Measurements from ENCODE around the gene ZNF629.

GRCh38 chr16:30779596-30779995 lies 7.4 kb downstream of the ZNF629 start:
- TF ChIP-seq, protein P1, sequence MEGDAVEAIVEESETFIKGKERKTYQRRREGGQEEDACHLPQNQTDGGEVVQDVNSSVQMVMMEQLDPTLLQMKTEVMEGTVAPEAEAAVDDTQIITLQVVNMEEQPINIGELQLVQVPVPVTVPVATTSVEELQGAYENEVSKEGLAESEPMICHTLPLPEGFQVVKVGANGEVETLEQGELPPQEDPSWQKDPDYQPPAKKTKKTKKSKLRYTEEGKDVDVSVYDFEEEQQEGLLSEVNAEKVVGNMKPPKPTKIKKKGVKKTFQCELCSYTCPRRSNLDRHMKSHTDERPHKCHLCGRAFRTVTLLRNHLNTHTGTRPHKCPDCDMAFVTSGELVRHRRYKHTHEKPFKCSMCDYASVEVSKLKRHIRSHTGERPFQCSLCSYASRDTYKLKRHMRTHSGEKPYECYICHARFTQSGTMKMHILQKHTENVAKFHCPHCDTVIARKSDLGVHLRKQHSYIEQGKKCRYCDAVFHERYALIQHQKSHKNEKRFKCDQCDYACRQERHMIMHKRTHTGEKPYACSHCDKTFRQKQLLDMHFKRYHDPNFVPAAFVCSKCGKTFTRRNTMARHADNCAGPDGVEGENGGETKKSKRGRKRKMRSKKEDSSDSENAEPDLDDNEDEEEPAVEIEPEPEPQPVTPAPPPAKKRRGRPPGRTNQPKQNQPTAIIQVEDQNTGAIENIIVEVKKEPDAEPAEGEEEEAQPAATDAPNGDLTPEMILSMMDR (IDR thresholded peaks at IDR 0.05), result no peak
- no peak for TF ChIP-seq POLR2A (IDR thresholded peaks at IDR 0.05)
